ENCODE results near the gene TNK1. TPM values are rescaled to one million over a fixed set of nuclear protein-coding genes. Genes with fewer than 3 reads are reported as not detected.
"Not testable (repeated sequence)": the region's sequence is repeated elsewhere in the genome, so short reads cannot be mapped to it uniquely, and the experiment has no call there.

TNK1 gene
- total RNA-seq, 1 donor from 2014 or later, result 11.7 TPM

DNA sequence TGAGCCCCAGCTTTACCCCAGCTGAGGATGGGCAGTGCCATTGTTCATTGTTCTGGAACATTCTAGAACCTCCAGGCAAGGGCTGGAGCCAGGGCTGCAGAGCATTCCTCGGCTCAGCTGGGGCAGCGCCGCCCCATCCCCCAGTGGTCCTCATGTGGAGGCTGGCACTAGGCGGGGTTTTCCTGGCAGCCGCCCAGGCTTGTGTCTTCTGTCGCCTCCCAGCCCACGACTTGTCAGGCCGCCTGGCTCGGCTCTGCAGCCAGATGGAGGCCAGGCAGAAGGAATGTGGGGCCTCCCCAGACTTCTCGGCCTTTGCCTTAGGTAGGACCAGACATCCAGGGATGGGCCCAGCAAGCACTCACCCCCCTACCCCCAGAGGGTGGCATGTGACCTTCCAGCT, 25.8 kb upstream of the TNK1 start, which contains the start of gene TMEM95:
Gene TMEM95, plus strand, starts transcription at position 104 of the 400 bp plus-strand sequence. Its CDS starts 49 bp downstream, at position 153.
- peak; percentile 36 for DNase-seq (ENCODE audit: low spot score)

DNA sequence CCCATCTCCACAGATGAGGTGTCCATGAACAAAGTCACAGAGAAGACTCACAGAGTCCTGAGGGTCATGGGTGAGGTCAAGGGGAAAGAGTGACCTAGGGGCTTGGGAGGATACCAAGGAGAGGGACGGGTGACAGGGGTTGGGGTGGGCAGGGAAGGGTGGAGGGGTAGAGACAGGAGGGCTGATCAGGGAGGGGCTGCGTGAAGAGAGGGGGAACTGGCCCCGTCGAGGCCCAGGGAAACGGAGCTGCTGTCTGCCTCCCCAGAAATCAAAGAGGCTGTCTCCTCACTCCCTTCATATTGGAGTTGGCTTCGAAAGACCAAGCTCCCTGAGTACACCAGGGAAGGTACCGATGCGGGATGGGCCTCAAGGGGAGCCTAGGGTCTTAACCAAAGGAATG, 25.3 kb upstream of the TNK1 start:
- no peak for DNase-seq (ENCODE audit: low spot score)

DNA sequence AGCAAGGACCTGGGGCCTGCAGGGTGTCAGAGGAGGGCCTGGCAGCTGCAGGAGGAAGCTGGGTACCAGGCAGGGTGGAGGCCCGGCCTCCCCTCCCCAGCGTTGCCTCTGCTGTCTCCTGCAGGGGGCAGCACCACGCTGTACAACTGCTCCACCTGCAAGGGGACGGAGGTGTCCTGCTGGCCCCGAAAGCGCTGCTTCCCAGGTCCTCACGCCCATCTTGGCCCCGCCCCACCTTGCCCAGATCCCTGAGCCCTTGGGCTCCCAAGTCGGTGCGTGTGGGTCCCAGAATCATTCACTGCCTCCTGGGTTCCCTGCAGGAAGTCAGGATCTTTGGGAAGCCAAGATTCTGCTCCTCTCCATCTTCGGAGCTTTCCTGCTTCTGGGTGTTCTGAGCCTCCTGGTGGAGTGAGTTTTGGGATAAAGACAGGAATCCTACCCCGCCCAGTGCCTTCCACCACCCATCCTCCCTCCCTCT, 24.8 kb upstream of the TNK1 start:
- peak; percentile 76 for DNase-seq (ENCODE audit: low spot score)

DNA sequence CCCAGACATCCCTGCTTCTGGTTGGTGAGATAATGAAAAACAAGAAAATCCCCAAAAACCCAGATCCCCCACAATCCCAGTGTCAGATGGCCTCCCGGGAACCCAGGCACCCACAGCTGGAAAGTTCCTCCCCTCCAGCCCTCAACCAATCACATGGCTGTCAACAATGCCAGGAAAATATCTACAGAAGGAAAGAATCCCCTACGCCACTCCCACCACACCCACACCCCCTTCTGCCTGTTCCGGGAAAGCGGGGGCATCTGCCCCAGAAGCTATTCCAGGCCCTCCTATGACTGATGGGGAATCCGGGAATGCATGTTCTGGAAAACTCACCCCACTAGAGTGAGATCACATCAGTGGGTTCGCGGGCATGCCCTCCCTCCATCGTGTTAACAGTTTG, 24.1 kb upstream of the TNK1 start:
- DNase-seq (ENCODE audit: low spot score), result no peak

DNA sequence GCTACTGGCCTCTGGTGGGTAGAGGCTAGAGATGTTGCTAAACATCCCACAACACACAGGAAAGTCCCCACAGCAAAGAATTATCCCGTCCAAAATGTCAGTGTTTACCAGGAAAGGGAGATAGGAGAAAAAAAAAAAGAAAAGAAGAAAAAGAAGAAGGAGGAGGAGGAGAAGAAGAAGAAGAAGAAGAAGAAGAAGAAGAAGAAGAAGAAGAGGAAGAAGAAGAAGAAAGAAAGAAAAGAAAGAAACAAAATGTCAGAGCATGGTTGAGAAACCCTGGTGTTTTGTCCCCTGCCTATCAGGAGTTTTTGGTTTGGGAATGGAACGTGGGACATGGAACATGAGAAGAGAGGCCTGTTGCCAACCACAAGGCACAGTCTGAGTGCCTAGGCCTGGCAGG, 23.5 kb upstream of the TNK1 start:
- DNase-seq (ENCODE audit: low spot score), result no peak

DNA sequence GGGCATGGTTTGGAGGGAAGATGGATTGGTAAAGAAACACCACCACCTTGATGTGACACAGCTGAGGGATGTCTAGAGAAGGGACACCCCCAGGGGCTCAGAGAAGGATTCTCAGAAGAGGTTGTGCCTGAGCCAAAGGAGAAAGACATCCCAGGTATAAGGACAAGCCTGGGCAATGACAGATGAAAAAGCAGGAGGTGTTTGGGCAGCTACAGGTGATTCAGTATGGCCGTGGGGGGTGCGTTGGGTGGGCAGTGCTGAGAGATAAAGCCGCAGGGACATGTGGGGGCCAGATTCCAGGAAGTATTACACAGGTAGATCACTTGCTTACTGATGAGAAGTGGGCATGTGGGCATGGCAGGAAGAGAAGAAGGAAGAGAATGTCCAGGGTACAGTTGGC, 19.0 kb upstream of the TNK1 start:
- no peak for DNase-seq (ENCODE audit: low spot score)

DNA sequence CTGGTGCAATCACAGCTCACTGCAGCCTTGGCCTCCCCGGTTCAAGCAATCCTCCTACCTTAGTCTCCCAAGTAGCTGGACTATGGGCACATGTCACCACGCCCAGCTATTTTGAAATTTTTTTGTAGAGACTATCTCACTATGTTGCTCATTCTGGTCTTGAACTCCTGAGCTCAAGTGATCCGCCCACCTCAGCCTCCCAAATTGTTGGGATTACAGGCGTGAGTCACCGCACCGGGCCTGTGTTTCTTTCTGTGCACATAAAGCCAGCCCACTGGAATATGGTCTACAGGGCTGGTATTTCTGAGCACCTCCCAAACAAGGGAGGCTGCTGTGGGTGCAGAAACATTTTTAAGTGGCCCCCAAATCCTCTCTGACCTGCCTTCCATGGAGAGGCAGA, 17.6 kb upstream of the TNK1 start:
- DNase-seq (ENCODE audit: low spot score), result no peak

DNA sequence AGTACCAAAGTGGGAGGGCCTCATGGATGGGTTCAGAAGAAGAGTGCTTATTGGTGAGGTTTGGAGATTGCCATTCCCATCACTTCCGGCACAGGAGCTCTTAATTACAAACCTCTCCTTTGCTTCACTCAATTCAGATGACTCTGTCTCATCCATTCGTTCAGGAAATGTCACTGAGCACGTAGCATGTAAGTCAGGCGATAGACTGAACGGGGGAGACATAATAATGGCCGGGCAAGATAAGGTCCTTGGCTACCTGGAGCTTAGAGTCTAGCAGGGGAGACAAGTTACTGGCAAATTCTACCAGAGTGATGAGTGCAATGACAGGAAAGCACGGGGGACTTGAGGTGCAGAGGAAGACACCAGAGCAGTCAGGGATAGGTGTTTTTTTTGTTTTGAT, 14.9 kb upstream of the TNK1 start:
- DNase-seq (ENCODE audit: low spot score), result not testable (repeated sequence)

DNA sequence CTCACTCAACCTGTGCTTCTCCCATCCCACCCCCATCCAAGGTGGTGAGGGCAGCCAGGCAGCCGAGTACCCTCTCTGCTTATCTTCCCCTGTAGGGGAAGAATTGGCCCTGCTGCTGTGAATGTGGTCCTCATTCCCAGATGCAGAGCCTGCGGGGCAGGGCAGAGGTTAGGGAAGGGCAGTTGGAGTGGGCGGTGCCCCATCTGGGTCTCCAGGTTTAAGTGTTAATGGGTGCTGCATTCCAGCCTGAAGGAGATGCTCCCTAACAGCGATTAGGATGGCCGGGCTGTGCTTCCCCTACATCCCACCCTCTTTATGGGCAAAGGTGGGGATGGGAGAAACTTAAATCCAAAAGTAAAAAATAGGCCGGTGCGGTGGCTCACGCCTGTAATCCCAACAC, 13.8 kb upstream of the TNK1 start:
- DNase-seq (ENCODE audit: low spot score), result no peak

DNA sequence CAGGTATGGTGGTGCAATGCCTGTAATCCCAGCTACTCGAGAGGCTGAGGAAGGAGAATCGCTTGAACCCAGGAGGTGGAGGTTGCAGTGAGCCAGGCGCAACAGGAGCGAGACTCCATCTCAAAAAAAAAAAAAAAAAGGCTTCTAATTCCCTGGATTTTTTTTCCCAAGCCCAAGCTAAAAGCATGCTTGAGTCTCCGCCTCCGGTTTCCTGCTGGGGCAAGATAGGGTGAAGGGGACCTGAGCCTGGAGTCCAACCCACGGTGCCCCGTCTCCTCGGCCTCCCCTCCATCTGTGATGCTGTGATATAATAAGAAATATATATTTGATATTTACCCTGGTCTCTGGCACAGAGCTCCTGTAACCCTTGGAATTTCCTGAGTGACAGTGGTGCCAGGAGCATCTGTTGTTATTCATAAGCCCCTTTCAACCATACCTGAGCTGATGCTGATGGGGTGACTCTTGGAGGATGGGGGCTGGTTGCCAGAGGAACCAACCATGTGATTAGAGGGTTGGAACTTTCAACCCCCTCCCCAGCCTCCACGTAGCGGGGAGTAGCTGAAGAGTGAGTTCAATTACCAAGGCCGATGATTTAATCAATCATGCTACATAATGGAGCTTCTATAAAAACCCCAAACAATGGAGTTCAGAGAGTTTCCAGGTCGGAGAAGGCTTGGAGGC, 12.8 kb upstream of the TNK1 start:
- DNase-seq (ENCODE audit: low spot score), result no peak

DNA sequence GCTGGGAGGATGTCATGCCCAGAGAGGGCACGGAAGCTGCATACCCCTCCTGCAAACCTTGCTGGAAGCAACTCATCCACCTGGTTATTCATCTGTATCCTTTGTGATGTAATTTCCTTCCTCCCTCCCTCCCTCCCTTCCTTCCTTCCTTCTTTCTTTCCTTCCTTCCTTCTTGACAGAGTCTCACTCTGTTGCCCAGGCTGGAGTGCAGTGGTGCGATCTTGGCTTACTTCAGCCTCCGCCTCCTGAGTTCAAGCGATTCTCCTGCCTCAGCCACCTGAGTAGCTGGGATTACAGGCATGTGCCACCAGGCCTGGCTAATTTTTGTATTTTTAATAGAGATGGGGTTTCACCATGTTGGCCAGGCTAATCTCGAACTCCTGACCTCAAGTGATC, 12.3 kb upstream of the TNK1 start:
- DNase-seq (ENCODE audit: low spot score), result not testable (repeated sequence)

DNA sequence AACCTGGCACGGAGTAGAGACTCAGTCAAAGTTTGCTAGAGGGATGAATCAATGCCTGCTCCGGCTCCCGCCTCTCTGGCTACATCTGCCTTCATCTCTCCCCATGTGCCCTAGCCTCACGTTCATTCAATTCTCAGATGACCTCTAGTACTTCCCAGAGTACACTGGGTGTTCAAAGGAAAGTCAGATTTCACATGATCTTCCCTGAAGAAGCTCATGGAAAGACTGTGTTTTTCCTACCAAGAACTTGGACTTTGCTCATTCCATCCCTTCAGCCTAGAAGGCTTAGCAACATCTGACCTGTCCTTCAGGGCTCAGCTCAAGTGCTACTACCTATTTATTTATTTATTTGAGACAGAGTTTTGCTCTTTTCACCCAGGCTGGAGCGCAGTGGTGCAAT, 11.1 kb upstream of the TNK1 start:
- no peak for DNase-seq (ENCODE audit: low spot score)

DNA sequence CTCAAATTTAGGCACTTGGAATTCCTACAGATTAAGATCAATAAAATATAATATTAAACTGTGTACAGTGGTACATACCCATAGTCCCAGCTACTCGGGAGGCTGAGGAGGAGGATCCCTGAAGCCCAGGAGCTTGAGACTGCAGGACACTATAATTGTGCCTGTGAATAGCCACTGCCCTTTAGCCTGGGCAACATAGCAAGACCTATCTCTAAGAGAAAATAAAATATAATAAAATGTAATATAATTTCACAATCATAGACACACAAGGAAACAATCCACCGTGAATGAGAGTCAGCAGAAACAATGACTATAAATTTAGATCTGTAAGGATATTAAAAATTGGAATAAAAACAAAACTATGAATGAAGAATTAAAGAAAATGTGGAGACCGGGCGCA, 10.0 kb upstream of the TNK1 start:
- no peak for DNase-seq (ENCODE audit: low spot score)

DNA sequence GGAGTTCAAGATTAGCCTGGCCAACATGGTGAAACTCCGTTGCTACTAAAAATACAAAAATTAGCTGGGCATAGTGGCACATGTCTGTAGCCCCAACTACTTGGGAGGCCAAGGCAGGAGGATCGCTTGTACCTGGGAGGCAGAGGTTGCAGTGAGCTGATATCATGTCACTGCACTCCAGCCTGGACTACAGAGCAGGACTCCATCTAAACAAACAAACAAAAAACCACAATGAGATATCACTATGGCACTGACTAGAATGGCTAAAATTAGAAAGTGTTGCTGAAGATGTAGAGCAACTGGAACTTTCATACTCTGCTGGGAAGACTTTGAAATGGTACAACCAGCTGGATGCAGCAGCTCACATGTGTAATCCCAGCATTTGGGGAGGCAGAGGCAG, 6.5 kb upstream of the TNK1 start:
- DNase-seq (ENCODE audit: low spot score), result no peak

DNA sequence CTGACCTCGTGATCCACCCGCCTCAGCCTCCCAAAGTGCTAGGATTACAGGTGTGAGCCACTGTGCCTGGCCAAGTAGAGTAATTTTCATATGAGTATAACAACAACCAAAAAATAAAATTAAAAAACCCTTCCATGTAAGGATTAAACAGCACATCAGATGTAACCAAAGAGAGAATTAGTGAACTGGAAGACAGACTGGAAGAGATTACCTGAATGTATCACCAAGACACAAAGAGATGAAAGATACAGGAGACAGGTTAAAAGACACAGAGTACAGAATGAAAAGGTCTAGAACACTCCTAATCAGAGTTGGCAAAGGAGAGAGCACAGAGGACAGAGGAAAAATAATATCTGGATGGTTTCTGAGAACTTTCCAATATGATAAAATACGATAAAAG, 1.8 kb upstream of the TNK1 start:
- DNase-seq (ENCODE audit: low spot score), result no peak

DNA sequence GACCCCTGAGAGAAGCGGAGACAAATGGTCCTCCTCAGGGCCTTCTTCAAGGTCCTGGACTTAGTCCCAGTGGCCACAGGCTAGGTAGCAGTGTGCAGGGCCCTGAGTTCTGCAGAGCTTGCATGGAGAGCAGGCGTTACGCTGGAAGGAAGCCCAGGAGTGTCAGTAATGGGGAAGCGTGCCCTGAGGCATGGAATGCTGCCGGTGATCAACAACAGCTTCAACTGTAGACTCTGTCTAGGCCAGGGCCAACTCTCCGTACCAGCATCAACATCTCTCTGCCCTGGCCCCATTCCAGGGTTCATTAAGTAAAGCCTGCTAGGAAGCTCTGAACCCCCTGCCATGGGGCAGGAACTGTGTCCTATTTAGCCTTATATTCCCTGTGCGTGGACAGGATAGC, 568 bp upstream of the TNK1 start:
- DNase-seq (ENCODE audit: low spot score), result peak; percentile 58

DNA sequence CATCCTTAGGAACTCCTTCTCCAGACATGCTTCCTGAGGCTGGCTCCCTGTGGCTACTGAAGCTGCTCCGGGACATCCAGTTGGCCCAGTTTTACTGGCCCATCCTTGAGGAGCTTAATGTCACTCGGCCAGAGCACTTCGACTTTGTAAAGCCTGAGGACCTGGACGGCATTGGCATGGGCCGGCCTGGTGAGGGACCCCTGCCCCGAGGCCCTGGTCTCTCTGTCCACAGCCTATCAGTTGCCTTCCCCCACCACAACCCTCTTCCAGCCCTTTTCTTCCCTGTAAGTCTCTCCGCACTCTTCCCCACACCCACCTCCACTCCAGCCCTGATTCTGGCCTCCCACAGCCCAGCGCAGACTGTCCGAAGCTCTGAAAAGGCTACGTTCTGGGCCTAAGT, 2.0 kb downstream of the TNK1 start:
- DNase-seq (ENCODE audit: low spot score), result no peak

DNA sequence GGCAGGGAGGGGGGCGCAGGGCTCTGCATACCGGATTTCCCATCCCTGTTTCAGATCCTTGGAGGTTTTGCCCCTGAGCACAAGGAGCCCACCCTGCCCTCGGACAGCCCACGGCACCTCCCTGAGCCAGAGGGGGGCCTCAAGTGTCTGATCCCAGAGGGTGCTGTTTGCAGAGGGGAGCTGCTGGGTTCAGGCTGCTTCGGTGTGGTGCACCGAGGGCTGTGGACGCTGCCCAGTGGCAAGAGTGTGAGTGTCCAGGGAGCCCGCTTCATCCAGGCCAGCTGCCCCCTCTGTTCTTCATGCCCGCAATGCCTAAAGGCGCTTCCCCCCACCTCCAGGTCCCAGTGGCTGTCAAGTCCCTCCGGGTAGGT, 2.5 kb downstream of the TNK1 start:
- DNase-seq (ENCODE audit: low spot score), result no peak

DNA sequence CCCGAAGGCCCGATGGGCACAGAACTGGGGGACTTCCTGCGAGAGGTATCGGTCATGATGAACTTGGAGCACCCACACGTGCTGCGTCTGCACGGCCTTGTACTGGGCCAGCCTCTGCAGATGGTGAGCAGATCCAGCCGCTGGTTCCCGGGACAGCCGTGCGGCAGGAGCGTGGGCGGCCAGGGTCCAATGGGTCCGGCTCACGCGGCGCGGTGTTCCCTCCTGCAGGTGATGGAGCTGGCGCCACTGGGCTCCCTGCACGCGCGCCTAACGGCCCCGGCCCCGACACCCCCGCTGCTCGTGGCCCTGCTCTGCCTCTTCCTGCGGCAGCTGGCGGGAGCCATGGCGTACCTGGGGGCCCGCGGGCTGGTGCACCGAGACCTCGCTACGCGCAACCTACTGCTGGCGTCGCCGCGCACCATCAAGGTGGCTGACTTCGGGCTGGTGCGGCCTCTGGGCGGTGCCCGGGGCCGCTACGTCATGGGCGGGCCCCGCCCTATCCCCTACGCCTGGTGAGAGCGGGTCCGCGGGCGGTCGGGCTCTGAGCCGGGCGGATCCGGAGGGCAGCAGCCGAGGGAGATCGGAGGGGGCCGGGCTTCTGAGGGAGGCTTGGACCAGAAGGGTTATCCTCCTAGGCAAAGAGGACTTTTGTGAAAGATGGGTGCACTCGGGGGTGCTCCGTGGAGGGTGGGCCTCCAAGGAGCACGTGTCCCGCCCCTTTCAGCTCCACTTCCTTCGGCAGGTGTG, 3.0 kb downstream of the TNK1 start:
- peak; percentile 23 for DNase-seq (ENCODE audit: low spot score)

DNA sequence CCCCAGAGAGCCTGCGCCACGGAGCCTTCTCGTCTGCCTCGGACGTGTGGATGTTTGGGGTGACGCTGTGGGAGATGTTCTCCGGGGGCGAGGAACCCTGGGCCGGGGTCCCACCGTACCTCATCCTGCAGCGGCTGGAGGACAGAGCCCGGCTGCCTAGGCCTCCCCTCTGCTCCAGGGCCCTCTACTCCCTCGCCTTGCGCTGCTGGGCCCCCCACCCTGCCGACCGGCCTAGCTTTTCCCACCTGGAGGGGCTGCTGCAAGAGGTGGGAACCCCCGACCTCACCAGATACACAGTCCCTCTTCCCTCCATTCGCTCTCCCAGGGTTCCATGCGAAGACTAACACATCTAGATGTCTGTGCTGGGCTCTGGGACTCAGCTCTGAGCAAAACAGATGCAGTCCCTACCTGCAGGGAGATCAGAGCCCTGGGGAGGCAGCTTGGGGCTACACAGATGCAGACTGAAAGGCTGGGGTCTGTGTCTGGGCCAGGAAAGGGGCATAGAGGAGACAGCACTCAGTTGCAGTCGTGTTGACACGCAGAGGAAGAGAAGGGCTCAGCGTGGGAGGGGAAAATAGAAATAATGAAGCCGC, 3.7 kb downstream of the TNK1 start:
- DNase-seq (ENCODE audit: low spot score), result no peak

DNA sequence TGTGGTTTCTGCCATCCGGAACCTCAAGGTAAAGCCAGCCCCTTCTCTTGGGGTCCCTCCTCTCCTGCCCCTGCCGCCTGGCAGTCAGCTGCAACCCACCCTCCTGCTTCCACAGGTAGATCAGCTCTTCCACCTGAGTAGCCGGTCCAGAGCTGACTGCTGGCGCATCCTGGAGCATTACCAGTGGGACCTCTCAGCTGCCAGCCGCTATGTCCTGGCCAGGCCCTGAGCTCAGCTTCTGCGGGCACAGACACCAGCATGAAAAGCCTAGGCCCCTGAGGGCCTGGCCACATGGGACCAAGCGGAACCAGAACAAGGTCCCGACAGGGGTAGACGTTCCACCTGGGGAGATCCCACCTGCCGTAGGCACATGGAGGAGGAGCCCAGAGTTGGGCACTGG, 8.0 kb downstream of the TNK1 start:
- DNase-seq (ENCODE audit: low spot score), result no peak

DNA sequence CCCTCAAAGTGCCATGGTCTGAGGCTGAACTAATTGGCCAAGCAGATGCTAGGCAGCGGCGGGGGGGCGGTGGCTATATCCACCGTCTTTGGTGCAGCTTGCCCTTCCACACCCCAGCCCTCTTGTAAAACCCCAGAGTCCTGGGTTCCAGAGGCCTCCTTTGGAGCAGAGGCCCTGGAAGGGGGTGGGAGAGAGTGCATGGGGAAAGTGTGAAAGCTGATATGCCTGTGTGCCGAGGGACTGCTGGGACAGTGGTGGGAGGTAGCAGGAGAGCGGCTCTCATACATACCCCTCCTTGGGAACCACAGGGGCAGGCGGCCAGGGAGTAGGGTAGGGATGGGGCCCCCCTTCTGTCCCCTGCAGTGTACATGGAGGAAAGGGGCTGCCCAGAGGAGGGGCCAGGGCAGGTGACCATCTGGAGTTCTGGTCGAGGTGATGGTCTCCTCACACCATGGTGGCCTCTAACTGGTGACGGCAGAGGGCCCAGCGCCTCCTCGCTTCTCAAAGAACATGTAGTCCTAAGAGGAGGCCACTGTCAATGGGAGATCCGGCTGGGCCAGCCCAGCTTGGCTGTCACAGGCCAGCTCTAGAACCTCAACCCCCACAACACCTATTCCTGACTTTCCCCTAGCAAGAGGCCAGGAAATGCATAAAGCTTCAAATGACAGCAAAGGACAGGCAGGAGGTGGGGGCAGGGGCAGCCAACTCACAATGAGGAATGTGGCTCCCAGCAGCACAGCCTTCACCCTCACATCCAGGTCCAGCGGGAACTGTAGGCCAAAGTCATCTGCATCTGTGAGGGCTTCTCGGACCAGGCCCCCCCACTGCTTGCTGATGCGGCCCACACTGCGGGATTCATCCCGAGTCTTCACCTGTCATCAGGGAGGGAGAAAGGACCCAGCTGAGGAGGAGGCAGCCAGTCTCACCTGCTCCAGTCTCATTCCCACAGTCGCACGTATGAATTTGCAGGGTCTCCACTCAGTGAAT, 9.3 kb downstream of the TNK1 start:
- no peak for DNase-seq (ENCODE audit: low spot score)

All from mucosa of gallbladder (tissue), 1 donor.